ENCODE results near the gene CTDSP2.
"Not testable (repeated sequence)": the region's sequence is repeated elsewhere in the genome, so short reads cannot be mapped to it uniquely, and the experiment has no call there.

Gene CTDSP2

GRCh38 chr12:57885207-57885606, 38.7 kb upstream of the CTDSP2 start:
- TF ChIP-seq, protein P1, sequence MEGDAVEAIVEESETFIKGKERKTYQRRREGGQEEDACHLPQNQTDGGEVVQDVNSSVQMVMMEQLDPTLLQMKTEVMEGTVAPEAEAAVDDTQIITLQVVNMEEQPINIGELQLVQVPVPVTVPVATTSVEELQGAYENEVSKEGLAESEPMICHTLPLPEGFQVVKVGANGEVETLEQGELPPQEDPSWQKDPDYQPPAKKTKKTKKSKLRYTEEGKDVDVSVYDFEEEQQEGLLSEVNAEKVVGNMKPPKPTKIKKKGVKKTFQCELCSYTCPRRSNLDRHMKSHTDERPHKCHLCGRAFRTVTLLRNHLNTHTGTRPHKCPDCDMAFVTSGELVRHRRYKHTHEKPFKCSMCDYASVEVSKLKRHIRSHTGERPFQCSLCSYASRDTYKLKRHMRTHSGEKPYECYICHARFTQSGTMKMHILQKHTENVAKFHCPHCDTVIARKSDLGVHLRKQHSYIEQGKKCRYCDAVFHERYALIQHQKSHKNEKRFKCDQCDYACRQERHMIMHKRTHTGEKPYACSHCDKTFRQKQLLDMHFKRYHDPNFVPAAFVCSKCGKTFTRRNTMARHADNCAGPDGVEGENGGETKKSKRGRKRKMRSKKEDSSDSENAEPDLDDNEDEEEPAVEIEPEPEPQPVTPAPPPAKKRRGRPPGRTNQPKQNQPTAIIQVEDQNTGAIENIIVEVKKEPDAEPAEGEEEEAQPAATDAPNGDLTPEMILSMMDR (IDR thresholded peaks at IDR 0.05): no peak
- no peak for TF ChIP-seq ZFX (IDR thresholded peaks at IDR 0.05; ENCODE audit: borderline replicate concordance)
- no peak overlapping the region for H3K27ac ChIP-seq

DNA sequence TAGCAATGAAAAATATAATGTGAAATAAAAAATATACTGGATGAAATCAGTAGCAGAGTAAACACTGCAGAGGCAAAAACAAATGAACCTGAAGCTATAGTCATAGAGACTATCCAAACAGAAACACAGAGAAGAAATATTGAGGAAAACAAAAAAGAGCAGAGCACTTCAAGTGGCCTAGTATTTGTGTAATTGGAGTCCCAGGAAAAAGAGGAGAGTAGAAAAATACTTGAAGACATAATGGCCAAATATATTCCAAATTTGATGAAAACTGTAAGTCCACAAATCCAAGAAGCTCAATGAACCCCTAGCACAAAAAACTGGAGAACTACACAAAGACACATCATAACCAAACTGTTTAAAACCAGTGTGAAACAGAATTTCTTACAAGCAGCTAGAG, 37.2 kb upstream of the CTDSP2 start:
- TF ChIP-seq ZFX (IDR thresholded peaks at IDR 0.05; ENCODE audit: borderline replicate concordance): no peak
- TF ChIP-seq, protein P1 (IDR thresholded peaks at IDR 0.05): no peak
- H3K27ac ChIP-seq: no peak overlapping the region

DNA sequence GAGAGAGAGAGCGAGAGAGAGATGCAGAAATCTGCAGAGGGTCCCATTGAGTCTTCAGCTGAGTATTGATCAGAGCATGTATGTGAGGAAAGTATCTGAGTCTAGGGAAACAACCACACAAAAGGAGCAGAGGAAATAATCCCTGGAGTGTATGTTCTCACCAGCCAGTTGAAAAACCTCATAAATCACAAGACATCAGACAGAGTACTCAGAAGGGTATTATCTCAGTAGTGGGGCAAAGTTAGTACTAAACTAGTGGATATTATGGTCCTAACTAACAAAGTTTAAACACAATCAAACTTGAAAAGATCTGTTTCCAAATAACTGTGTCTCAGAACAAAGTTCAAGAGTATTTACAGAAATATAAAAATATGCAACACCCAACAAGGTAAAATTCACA, 36.5 kb upstream of the CTDSP2 start:
- no peak for TF ChIP-seq ZFX (IDR thresholded peaks at IDR 0.05; ENCODE audit: borderline replicate concordance)
- TF ChIP-seq, protein P1 (IDR thresholded peaks at IDR 0.05): no peak
- H3K27ac ChIP-seq: no peak overlapping the region

DNA sequence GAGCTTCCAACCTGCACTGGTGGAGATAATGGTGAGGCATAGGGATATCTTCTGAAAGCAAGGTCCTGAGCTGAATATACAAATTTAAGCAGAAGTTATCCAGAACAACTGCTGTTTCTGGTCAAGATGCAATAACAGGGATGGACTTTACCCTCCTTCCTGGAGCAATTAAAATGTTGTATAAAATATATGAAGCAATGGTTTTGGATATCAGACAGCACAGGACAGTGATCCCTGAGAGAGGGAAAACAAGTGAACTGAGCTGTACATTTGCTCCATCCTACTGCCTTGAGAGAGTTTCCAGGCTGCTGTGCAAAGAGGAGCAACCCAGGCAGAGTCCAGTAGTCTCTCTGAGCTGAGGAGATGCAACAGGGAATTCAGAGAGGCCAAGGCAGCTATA, 36.0 kb upstream of the CTDSP2 start:
- no peak for TF ChIP-seq ZFX (IDR thresholded peaks at IDR 0.05; ENCODE audit: borderline replicate concordance)
- TF ChIP-seq, protein P1 (IDR thresholded peaks at IDR 0.05): no peak
- no peak overlapping the region for H3K27ac ChIP-seq

GRCh38 chr12:57881475-57881874, 34.9 kb upstream of the CTDSP2 start:
- no peak for TF ChIP-seq ZFX (IDR thresholded peaks at IDR 0.05; ENCODE audit: borderline replicate concordance)
- TF ChIP-seq, protein P1 (IDR thresholded peaks at IDR 0.05): no peak
- H3K27ac ChIP-seq: no peak overlapping the region

- not testable (repeated sequence) for H3K27ac ChIP-seq
Measured at GRCh38 chr12:57881035-57881434, 34.5 kb upstream of the CTDSP2 start.

DNA sequence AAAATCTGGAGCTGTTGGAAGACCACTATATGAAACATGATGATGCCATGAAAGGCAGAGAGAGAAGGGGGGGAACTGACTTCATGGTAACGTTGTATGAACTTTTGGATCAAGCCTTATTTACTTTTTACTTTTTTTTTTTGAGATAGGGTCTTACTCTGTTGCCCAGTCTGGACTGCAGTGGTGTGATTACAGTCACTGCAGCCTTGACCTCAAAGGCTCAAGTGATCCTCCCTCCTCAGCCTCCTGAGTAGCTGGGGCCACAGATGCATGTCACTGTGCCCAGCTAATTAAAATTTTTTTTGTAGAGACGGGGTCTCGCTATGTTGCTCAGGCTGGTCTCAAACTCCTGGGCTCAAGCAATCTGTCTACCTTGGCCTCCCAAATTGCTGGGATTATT, 31.3 kb upstream of the CTDSP2 start:
- TF ChIP-seq, protein P1 (IDR thresholded peaks at IDR 0.05): no peak
- TF ChIP-seq ZFX (IDR thresholded peaks at IDR 0.05; ENCODE audit: borderline replicate concordance): no peak
- H3K27ac ChIP-seq: no peak overlapping the region

- no peak for TF ChIP-seq ZFX (IDR thresholded peaks at IDR 0.05; ENCODE audit: borderline replicate concordance)
- no peak overlapping the region for H3K27ac ChIP-seq
Measured at GRCh38 chr12:57875753-57876547, 29.4 kb upstream of the CTDSP2 start.

Measured in 22Rv1 (cell line).